ENCODE results near the gene CNFN.

CNFN gene

GRCh38 chr19:42370626-42371175 is 19.4 kb downstream of the CNFN start:
- DNase-seq = no peak

GRCh38 chr19:42370068-42370520 is 20.0 kb downstream of the CNFN start:
- no peak for DNase-seq

- DNase-seq = no peak
Observed at GRCh38 chr19:42369433-42370067, 20.5 kb downstream of the CNFN start.

GRCh38 chr19:42368765-42369164 is 21.3 kb downstream of the CNFN start:
- no peak for DNase-seq

GRCh38 chr19:42368360-42368759 is 21.7 kb downstream of the CNFN start:
- no peak for DNase-seq

- DNase-seq = no peak
Observed at GRCh38 chr19:42367929-42368328, 22.2 kb downstream of the CNFN start.

GRCh38 chr19:42366673-42367072 is 23.4 kb downstream of the CNFN start:
- no peak for DNase-seq

- DNase-seq = no peak
Observed at GRCh38 chr19:42363614-42364346, 26.3 kb downstream of the CNFN start.

- DNase-seq = no peak
Observed at GRCh38 chr19:42362891-42363440, 27.1 kb downstream of the CNFN start.

- DNase-seq = no peak
Observed at GRCh38 chr19:42362342-42362741, 27.8 kb downstream of the CNFN start.

- DNase-seq = no peak
Observed at GRCh38 chr19:42361545-42361910, 28.6 kb downstream of the CNFN start.

- no peak for DNase-seq
Observed at GRCh38 chr19:42360787-42361544, 29.1 kb downstream of the CNFN start.

- no peak for DNase-seq
Observed at GRCh38 chr19:42357290-42357689, 32.8 kb downstream of the CNFN start.

GRCh38 chr19:42356686-42357085 is 33.4 kb downstream of the CNFN start:
- no peak for DNase-seq

GRCh38 chr19:42355896-42356295 is 34.2 kb downstream of the CNFN start:
- DNase-seq = no peak

GRCh38 chr19:42353341-42354015 is 36.6 kb downstream of the CNFN start:
- no peak for DNase-seq

- DNase-seq = no peak
Observed at GRCh38 chr19:42352301-42353259, 37.5 kb downstream of the CNFN start.

- no peak for DNase-seq
Observed at GRCh38 chr19:42351079-42351735, 38.9 kb downstream of the CNFN start.

GRCh38 chr19:42350417-42350816 is 39.7 kb downstream of the CNFN start:
- DNase-seq = no peak

- no peak for DNase-seq
Observed at GRCh38 chr19:42349378-42350107, 40.6 kb downstream of the CNFN start.
